GM21360 (cell line): Measurements from ENCODE around the gene ABCC4.

ENCODE experiments used
- ATAC-seq: cut with Tn5 transposase; IDR thresholded peaks from one replicate; pipeline ENCODE4 v1.9.1; 2021; ENCODE audit warnings: mild to moderate bottlenecking, moderate library complexity; ENCODE audit not compliant: unreplicated experiment

ABCC4 gene

DNA sequence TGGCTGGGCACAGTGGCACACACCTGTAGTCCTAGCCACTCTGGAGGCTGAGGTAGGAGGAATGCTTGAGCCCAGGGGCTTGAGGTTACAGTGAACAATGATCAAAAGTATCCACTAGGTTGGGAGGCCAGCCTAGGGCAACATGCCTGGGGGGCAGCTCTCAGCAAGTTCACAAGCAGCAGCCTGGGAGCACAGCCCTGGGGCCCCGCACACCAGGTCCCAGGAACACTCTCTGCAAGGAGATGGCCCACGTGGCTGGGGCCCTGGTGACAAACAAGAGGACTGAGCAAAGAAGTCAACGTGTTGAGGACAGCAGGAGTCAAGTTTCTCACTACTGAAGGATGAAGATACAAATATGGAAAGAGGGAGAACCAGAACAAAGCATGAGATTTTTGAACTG lies 39.3 kb downstream of the ABCC4 start:
- ATAC-seq, result no peak

DNA sequence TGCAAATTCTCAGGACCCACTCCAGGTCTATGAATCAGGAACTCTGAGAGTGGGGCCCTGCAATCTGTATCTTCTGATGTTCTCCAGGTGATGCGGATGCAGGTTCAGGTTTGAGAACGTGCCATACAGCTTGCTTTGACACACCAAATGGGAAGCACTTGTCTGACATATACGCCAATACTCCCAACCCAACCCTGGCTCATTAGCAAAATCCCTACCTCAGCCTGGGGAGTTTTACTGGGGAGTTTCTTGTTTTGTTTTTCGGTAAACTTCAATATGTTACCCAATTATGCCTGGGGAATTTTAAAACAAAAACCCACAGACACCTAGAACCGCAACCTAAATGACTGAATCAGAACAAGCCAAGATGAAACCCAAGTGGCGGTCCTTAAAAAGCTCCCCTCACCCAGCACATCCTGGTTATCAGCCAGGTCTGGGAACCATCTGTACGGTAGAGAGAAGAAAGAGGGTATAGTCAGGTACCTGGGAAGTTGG lies 41.2 kb downstream of the ABCC4 start:
- ATAC-seq, result peak; percentile 45

DNA sequence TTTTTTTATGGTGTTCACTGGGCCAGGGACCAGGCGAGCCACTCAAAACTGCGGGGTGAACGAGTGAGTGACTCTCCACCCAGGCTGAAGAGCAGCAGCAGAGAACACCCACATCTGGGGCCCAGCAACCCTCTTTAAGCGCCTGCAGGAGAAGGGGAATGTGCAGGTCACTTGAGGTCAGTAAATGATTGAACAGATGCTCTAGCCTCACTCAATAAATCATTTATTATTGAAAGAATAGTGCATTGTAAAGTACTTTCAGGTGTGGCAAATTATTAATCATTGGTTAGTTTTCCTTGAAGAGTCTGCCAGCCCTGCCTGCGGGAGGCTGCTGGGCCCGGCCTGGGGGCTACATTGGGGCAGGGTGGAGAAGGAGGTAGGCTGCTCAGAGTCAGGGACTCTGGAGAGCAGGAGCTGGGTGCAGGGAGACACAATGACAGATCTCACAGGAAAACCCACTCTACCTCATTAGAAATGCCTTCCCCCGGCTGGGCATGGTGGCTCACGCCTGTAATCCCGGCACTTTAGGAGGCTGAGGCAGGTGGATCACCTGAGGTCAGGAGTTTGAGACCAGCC lies 42.5 kb downstream of the ABCC4 start:
- ATAC-seq, result no peak

DNA sequence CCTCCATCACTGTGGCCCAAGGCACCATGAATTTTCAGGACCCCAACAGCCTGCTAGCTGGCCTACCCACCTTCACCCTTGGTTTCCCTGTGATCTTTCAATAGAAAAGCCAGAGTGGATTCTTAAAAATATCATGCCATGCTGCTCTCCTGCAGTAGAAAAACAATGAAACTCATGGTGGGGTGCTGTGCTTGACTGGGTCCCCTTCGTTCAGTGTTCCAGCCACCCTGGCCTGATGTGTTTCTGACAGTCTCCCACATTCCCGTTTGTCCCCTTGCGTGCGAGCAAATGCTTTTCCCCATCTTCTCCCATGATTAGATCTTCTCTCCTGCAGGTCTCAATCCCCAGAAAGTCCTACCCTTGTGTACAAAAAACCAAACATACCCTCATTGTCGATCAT lies 43.2 kb downstream of the ABCC4 start:
- ATAC-seq, result no peak

DNA sequence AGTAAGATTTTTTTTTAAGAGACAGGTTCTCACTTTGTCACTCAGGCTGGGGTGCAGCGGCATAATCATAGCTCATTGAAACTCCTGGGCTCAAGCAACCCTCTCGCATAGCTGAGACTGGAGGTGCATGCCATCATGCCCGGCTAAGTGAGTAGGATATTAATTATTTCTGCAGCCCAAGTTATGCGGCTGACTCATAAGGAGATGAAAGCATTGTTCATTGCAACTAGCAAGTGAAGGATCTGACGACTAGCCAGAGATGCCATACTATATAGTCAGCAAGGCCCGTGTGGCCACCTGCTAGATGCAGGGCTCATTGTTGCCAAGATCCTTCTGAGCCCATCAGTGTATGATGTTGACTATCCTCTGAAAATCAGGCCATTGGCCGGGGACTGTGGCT lies 45.2 kb downstream of the ABCC4 start:
- ATAC-seq, result no peak

DNA sequence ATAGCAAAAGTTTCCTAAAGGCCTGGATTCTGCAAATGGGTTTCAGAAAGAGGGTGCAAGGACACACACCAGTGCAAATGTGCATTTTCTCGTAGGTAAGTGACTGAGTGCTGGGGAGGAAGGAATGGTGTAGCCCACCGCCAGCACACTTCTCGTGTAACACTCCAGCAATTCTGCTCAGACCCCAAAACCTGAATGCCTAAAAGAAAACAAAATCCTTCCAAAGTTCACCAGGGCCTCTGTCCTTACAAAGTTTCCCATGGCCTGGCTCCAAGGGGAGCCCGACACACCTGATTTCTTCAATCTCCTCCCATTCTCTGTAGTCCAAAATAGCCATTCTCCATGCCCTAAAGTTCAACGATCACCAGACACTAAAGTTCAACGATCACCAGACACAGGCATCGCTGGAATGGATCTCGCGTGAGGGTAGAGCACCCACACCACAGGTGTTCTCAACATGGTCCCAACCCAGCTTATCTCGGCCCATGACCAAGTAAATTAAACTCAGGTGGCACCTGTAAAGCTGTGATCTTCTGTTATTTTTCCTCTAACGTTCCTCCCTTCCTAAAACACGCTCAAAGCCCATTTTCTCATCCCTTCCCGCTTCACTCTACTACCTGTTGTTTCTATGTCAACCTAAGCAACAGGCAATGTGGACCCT lies 46.0 kb downstream of the ABCC4 start:
- ATAC-seq, result no peak

DNA sequence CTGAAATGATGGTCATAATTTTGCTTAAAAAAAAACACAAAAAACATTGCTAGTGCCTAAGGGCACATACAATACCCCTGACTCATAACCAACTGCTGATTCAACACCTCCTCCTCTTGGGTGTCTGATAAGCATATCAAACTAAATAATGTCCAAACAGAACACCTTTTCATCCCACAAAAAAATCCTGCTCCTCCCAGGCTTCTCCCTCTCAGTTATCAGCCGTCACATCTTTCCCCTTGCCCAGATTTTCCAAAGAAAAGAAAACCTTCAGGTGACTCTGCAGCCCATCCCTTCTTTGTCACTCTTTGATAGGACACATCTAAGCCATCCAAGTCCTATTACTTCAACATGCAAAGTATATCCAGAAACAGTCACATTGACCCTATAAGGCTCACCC lies 46.9 kb downstream of the ABCC4 start:
- ATAC-seq, result no peak

DNA sequence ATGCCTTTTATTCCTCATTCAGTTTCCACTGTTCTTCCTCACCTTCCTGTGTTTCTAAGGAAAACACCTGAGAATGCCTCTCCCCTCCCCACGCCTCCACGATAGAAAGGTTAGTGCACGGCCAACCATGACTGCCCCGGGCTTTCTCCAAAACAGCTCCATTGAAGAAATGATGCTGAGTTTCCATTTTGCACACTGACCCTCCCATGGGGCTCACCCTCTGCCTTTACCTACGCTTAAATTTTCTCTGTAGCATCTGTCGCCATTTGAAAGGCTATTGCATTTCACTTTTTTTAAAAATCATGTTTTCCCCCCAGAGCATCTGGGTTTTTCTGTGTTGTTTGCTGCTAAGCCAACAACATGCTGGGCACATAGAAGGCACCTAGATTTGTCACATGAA lies 48.2 kb downstream of the ABCC4 start:
- no peak for ATAC-seq

DNA sequence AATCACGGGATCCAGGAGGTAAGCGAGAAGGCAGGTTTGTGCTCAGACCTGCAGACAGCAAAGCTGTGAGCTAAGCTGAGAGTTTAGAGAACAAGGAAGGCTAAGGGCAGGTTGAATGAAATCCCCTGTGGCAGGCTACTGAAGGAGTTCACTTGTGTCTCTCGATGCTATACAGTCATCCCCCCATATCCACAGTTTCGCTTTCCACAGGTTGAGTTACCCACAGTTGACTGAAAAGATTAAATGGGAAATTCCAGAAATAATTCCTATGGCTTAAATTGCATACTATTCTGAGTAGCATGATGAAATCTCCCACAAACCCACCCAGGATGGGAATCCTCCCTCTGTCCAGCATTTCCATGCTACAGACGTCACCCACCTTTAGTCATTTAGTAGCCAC lies 49.6 kb downstream of the ABCC4 start:
- ATAC-seq, result peak; percentile 62

DNA sequence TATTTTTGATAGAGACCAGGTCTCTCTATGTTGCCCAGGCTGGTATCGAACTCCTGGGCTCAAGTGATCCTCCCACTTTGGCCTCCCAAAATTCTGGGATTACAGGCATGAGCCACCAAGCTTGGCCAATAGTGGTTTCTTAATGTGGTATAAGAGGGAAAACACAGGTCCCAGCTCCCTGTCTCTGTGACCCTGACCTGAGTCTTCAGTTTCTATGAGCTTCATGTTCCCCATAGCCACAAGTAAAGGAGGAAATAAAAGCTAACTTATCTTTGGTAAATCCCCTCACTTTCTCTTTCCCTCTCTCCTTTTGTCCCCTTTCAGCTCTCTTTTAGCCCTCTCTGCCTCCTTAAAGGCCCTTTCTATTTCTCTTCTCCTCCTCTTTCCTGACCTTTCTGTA lies 50.3 kb downstream of the ABCC4 start:
- ATAC-seq, result no peak

DNA sequence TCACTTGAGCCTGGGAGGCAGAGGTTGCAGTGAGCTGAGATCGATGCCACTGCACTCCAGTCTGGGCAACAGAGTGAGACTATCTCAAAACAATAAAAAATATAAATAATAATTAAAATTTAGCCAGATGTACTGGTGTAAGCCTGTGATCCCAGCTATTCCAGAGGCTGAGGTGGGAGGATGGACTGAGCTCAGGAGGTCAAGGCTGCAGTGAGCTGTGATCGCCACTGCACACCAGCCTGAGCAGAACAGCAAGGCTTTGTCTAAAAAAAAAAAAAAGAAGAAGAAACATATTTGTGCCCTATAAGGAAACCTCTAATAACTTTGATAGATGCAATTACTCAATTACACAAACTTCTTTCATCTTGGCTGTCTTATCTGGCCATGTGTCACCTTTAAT lies 52.3 kb downstream of the ABCC4 start:
- ATAC-seq, result no peak

DNA sequence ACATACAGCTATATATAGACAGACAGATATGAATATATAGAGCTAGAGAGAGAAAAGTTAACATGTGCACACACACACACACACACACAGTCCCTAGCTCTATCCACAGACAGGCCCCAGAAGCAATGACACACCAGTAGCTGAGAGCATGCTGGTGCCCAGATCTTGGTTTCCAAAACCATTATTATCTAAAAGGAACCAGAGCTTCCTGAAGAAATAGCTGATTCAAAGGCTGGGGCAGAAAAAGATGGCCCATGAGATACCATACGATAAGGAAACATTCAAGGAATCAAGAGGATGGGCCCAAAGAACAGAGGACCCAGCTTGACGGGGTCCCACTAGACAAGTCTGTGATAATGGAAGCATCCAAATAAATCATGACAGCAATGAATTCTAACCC lies 53.4 kb downstream of the ABCC4 start:
- ATAC-seq, result no peak

DNA sequence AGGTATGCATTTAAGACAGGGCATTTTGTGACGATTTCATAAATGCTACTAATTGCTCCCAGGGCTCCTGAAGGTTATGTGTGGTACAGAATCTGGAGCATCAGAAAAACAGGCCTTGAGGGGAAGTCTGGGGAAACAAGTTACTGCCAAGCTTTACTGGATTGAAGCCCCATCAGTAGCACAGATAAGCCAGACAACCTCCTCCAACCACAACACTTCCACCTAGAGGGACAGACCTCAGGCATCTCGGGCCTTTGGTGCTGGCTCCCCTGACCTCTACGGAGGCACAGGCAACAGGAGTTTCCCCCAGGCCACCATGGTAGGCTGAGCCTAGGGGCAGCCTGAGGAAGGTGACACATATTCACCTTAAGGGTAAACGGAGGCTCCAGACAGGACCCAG lies 54.1 kb downstream of the ABCC4 start:
- ATAC-seq, result no peak

DNA sequence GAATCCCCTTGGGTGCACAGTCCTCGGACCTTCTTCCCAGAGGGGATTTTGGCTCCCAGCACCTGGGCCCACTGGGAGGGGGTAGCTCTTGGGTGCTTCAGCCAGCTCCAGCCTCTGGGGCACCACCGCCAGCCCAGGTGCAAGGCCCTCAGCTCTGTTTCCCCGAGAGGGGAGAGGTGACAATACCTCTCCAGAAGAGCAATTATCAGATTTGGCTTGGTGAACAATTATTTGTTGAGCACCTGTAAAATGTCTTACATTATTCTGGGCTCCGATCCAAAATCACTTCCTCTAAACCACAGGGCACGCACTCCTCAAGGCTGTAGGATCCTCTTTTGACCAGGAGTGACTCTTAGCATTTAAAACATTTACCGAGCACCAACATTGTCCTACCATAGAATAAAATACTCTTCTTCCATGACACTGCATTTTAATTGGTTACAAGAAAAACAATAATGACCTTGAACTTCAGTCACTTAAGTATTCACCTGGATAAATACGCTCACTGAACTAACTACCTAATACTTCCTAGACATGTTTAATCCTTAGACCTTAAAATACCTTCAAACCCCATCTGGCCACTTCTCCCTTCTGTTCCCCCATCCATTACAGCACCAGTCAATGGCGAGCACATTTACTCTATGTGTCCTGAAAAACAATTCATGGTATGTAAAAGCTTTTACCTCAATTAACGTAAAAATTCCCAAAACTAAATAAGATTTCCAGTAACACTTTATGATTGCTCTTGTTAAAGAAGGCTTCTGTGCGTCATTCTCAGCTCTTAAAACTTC lies 54.8 kb downstream of the ABCC4 start:
- ATAC-seq, result no peak

DNA sequence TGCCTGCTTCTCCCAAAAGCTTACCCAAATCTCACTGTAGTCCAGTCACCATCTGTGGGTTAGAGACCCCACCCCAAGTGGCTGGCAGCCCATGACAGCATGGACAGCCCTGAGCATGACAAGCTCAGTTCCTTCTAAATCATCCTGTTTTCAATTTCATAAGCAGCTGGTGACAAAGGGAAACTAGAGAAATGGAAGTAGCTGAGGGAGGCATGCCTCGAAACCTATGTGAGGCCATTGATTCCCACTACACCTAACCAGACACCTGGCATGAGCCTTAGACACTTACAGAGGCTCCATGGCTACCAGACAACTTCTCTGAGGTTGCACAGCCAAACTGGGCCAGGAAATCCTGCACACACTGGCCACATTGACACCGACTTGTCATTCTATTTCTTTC lies 56.2 kb downstream of the ABCC4 start:
- peak; percentile 69 for ATAC-seq

DNA sequence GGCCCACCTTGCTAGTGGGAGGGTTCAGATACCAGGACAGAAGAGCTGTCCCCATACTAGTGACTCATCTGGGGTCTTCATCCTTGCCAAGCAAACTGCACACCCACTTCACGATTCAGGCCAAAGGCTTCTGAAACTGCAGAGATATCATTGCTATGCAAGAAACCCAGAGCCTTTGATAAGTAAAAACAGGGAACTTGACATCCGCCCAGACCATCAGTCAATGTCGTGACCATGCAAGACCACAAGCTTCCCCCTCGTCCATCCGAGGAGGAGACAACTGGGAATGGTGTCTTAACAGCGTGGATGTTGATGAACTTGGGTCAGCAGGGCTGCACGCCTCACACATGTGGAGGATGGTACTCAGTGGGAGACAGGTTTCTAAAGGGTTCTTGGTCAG lies 58.0 kb downstream of the ABCC4 start:
- ATAC-seq, result no peak

DNA sequence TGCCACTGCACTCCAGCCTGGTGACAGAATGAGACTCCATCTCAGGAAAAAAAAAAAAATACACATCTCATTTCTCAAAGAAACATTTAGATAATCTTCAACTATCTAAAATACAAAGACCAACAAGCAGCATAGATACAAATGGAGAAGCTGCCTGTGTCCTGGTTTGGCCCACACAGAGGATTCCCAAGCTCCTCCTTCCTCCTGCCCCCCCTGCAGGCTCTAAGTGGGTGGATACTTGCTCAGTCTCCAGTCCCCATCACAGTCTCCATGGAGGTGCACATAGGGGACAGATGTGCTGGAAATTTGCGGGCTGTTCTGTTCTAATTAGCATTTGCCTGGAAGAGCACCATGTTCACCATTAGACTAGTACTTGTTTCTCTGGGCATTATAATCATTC lies 59.9 kb downstream of the ABCC4 start:
- no peak for ATAC-seq

DNA sequence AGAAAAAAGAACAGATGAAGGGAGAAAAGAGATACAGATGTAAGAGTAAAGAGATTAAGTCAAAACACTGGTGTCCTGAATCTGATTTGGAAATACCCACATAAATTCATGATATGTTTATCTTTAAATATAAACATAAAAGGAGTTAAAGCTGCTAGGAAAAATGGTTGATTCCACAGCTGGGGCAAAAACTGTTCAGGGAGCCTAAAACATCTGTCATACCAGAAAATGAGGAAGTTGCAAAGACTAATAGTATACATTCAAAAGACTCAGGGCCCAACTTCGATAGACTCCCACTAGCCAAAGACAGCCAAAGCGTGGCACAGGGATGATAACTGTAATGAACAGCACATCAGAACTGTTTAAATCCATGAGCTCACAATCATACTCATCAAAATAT lies 62.0 kb downstream of the ABCC4 start:
- ATAC-seq, result peak; percentile 48

DNA sequence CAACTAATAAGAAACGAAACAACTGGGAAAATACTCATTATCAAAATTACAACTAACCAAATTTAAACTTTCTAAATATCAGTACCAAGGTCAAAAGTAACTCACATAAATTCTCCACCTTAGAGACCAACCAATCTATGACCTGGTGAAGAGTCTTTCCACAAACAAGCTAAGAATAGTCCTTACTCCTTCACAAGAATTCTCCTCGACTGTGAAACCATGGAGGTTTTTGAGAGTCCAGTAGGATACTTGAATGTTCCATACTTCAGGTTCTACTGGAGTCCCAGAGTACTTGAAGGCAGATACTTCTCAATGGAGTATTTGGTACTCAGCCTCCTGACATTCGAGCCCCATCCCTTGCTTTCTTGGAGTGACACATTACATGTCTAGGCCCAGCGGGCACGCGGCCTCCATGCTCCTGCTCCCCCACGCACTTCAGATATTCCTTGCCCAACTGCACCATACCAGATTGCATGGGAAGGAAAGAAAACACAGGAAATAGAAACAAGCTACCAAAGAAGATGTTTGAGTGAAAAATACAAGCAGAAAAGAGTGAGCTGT lies 63.9 kb downstream of the ABCC4 start:
- no peak for ATAC-seq

DNA sequence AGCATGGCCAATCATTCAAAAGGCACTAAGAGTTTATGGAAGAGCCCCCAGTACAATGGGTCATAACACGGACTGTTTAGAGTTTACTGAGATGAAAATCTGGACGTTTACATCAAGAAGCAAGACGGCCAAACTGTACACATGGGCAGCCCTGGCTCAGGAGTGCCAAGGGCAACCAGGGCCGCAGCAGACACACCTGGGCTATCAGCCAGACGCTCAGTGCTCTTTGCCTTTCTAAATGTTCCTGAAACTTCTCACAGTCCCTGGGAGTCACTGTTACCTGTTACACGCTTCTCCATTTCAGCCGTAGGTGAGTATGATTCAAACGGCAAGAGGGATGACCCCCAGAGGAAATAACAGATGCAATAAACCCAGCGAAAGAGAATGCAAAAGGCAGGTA lies 64.5 kb downstream of the ABCC4 start:
- no peak for ATAC-seq

DNA sequence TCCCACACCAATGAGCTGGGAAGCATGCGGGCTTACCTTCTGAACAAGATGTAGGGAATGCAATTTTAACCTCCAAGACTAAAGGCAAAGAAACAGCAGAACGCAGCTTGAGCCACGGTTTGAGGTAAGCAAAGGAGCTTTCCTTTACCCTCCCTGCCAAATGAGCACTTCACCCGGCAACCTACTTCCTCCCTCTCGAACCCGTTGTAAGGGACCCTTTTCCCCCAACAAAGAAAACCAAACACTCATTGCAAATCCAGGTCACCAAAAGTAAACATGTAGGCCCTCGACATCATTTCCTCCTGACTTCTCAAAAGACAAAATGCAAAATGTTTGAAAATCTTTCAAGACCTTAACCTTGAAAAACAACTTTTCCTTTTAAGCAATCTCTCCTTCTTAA lies 65.3 kb downstream of the ABCC4 start:
- no peak for ATAC-seq

DNA sequence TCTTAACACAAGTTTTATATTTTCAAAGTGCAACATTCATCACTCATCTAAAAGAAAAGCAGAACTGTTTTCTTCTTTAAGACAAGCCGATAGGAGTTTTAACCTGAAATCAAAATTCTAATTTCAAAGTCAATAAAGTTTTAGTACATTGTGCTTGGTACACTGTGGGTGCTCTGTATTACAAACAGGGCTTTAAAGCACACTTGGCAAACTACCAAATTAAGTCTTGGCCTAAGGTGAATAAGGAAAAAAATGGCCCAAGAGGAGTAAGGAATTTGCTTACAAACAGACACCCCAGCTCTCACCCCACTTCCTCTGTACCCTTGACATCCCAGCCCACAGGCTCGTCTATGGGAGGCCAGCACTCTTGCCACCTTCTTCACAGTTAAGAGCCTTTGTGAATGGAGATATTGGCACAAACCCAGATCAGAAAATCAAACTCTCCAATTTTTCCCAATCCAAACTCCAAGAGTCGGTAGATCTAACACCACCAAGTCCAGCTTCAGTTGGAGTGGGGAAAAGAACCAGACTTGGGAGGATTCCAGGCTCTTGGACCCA lies 66.0 kb downstream of the ABCC4 start:
- no peak for ATAC-seq
